Breast epithelium (tissue), 3 donors: ENCODE data around the gene UBE2D2.

Experiments
- CTCF ChIP-seq, 3 donors: fragments of 450-650 bp; IDR thresholded peaks; one replicate each; pipeline ENCODE4 v1.5.1; 2016 to 2017; ENCODE audit warnings: antibody characterized with exemption in 3 of 3, mild to moderate bottlenecking in 3 of 3, moderate library complexity in 3 of 3
- POLR2A ChIP-seq: fragments of 450-650 bp; IDR thresholded peaks from one replicate; pipeline ENCODE4 v1.6.1; 2016; ENCODE audit warnings: antibody characterized with exemption, mild to moderate bottlenecking, moderate library complexity
- POLR2AphosphoS5 ChIP-seq, 3 donors: sonication (generic); formaldehyde crosslinking; IDR thresholded peaks; one replicate each; pipeline ENCODE4 v1.6.1; 2017; ENCODE audit warnings: antibody characterized with exemption in 3 of 3

- no peak for TF ChIP-seq POLR2A
- no peak for TF ChIP-seq CTCF (IDR thresholded peaks at IDR 0.05)
- no peak for TF ChIP-seq POLR2AphosphoS5 (IDR thresholded peaks at IDR 0.05)
These were observed 17.2 kb downstream of the UBE2D2 start for GRCh38 chr5:139578325-139578724.
